Stimulated activated CD4-positive, alpha-beta T cell treated with anti-CD3 and anti-CD28 coated beads, Interleukin-1b, Interleukin-23, amount 100 ng/mL, for 48 hours (primary cell): ENCODE data around the gene GRIK4.

Experiments
- DNase-seq: peaks from one replicate; pipeline ENCODE4 v3.0.0-alpha.2; 2020

Gene GRIK4

GRCh38 chr11:120867024-120867423, 355.5 kb downstream of the GRIK4 start:
- no peak for DNase-seq

DNA sequence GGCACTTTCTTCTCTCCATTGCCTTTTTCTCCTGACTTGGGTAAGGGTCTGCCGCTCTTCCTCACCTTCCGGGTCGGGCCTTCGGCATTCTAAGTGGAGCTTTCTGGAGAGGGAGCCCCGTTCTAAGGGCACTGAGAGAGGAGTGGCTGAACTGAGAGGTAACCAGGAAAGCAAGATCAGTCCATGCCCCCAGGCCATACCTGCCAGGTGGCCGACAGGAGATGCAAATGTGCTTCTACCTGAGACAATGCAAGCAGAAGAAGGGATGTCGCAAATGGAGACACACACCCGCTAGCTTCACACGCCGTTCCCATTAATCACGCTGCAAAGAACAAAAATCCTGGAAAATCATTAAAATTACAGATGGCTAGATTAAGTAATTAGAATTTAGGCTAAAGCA, 356.0 kb downstream of the GRIK4 start:
- DNase-seq, result no peak

- DNase-seq, result no peak
Observed at GRCh38 chr11:120867988-120868387, 356.4 kb downstream of the GRIK4 start.

DNA sequence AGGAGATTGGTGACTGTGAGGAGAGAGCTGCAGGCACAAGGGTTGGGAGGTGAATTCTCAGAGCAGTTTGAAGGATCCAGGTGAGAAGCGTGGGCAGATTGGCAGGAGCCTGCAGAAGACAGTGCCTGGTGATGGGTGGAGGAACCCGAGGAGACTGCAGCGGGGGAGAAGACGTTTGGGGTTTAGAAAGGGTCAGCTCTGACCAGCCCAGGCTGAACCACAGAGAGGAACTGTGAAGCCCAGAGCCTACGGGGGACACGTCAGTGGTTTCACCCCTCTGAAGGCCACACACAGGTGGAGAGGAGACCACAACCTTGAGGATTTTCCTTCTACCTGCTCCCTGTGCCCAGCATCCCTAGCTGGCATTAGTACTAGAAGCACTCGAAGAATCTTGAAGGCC, 357.5 kb downstream of the GRIK4 start:
- DNase-seq, result no peak

DNA sequence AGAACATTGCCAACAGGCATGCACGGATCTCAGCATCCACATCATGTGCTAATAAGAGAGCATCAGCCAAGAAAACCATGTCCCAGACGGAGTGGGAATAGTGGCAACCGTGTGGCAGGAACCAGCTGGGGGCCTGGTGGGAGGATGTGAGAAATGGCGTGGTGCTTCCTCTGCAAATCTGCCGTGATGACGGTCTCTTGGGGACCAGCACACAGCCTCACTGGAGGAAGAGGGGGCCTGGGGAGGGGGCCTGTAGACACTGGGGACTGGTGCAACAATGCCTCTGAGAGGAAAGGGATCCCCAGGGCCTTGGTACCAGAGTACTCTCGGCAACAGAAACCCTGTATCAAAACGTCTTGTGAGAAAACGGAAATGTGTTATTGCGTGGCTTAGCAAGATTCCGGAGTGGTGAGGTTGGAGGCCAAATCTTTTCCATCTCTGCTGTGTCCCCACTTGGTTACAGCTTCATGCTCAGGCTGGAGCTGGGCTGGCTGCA, 358.0 kb downstream of the GRIK4 start:
- no peak for DNase-seq

- no peak for DNase-seq
Observed at GRCh38 chr11:120871194-120871593, 359.6 kb downstream of the GRIK4 start.

DNA sequence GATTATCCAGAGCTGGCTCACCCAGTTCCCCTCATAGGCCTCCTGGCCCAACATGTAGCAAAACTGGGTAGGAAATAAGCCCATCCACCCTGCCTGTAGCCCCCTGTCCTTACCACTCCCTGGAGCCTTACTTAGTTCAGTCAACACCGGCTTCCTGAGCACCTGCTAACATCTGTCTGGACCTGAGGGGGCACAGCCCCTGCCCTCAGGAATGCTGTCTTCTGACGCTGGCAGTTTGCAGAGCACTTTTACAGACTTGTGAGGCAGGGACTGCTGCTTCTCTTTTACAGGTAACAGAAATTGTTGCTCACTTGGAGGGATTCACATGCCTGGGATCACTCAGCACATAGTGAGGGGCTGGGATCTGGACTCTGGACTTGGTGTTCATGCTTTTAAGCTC, 360.4 kb downstream of the GRIK4 start:
- DNase-seq, result no peak

DNA sequence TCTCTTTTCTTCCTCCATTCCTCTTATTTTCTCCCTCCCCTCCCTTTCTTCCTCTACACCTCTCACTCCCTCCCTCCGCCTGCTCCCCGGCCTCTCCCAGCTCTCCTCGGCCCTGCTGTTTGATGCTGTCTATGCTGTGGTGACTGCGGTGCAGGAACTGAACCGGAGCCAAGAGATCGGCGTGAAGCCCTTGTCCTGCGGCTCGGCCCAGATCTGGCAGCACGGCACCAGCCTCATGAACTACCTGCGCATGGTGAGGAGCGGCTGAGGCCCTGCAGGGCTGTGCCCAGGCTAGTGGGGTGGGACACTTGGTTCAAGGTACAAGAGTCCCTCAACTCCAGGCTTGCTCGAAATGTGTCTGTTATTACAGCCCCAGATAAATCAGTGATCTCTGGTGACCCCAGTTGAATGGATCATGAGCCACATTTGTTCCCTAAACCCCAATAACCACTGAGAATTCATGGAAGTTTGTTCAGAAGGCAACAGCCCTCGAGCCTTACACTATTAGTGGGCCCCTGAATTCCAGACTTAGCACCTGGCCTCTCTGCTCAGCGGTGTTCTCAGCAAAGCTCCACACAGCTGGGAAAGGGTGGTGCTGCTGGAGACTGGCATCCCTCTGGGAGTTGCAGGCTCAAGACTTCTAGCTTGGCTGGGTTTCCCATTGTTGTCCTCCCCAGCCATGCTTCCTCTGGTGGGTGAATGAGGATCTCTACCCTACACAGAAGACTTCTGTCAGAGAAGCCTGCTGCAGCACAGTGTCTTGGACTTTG, 362.6 kb downstream of the GRIK4 start:
- no peak for DNase-seq

DNA sequence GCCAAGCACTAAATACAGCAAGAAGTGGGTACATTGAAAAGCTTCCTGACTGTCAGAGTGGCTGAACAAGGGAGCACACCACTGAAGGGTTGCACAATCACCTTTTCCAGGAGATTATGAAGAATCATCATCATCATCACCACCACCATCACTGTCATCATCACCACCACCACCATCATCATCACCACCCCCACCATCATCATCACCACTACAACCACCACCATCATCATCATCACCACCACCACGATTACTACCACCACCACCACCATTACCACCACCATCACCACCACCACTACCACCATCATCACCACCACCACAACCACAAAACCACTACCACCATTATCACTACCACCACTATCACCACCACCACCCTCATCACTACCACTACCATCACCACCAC, 364.4 kb downstream of the GRIK4 start:
- no peak for DNase-seq

DNA sequence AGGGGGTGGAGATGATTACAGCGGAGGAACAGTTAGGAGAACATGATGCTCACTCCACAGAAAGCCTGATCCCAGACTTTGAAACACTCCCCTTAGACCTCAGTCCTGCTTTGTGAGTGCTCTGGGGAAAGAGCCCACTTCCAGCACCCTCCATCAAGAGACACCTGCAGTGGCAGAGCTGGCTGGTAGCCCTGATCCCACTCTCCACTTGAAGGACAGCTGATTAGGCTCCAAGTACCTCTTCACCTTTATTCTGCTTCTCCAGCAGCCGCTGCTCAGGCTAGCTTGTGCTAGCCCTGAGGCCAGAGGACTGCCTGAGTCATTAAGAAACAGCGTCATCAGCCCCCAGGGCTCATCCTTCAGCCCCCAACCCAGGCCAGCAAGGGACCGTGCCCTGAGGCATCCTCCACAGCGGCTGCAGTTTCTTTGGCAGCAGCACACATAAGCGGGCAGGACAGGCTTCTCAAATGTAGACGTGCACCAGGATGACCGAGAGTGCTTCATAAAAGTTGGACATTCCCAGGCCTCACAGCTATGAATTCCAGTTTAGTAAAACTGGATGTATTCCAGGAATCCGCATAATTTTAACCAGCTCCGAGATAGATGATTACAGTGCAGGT, 366.3 kb downstream of the GRIK4 start:
- DNase-seq, result no peak

DNA sequence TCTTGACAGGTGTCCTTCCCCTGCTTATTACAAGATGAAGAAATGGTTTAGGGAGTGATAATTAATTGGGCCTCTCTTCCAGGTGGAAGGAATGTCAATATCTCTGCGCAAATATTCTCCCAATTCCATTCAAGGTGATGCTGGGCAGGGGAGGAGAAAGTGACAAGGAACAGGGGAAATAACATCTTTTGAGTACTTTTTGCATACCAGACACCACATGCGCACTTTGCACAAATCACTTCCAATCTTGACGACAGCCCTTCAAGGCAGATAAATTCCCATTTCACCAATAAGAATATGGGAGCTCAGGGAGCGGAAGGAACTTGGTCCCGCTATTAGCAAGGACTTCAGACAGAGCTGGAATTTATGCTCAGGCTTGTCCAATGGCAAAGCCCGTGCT, 367.2 kb downstream of the GRIK4 start:
- no peak for DNase-seq

DNA sequence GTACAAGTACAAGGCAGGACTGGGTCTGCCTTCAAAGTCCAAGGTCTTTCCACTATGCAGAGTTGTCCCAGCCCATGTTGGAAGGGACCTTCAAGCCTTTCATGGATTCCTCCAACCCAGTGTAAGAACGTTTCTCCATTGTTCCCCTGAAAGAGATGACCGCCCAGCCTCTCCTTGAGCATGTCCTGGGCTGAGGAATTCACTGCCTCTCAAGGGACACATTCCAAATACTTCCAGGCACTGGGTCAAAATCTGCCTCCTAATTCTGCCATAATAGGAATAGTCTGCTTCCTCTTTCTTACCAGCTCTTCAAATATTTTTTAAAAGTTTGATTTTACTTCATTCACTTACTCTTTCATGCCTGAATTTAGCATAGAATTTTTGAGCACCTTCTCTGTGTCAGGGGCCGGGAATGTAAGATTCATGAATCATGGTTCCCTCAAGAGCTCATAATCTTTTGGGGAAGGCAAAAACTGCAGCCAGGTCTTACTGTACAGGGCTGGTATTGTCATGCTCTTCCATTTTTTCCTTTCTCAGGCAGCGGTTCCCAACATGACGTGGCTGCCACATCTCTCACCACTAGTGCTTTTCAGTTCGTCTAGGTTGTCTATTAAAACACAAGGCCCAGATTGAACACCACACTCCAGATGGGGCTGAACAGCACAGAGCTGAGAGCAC, 369.1 kb downstream of the GRIK4 start:
- no peak for DNase-seq

DNA sequence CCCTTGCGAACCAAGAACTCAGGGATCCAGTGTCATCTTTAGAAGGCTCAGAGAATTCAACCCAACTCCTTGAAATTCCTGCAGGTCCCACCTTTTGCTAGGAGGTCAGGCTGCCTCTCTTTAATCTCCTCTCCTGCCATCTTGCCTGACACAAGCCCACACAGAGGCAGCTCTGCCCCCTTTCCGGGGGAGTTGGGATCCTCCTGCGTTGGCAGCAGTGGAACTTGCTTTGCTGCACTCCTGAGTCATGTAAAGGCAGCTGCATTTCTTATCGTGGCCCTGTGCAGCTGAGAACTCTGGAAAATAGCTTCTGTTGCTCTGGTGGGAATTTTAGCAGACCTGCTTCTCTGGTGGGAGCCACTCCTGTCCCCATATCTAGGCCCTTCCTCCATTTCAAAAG, 370.0 kb downstream of the GRIK4 start:
- DNase-seq, result no peak

DNA sequence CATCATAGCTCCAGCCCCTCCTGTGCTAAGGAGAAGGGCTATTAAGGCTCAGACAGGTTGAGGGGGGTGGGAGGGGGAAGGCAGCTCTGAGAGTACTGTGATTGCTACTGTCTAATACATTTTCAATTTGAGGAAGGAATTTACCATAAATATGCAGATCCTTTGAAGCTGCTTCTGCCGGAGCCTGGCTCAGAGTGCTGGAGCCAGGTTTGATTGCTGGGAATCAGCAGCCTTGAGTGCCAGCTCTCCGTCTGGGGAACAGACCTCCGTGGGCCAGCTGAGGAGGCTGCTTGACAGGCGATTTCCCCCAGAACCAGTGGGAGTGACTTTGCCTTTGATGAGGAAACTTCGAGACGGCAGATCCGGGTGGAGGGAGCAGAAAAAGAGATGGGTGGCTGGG, 370.6 kb downstream of the GRIK4 start:
- DNase-seq, result no peak

GRCh38 chr11:120883404-120884080, 372.0 kb downstream of the GRIK4 start:
- DNase-seq, result no peak

DNA sequence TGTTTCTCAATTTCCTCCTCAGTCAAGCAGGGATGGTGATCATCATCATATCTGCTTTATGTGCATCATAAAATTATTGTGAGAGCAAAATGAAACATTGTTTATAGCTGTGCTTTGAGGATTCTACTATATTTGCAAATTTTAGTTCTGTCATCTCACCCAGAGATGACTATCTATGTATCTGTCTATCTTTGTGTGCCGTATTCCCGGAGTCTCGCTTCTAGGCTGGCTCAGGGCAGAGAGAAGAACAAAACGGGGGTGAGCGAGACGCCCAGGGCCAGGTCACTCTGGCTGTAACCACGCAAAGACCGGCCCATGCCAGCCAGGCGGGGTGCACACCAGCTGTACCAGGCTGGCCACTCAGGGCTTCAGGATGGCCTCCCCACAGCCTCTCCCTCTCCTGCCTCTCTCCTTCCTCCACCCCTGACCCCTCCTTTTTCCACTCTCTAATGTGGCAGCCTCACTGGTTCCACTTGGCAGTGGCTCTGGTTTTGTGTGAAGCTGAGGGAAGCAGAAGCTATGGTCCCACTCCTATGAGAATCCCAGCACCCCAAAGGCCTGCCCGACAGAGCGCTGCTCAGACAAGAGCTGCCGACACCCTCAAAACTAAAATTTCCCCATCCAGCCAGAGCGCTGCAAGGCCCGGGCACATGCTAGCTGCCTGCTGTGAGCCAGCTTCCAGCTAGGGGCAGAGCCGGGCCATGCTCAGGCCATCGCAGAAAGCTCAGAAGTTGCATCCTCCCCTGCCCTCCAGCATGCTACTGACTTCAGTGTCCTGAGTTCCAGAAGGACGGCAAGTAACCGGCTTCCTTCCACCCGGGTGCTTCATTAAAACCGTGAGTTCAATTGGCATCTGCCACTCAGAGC, 372.8 kb downstream of the GRIK4 start:
- no peak for DNase-seq

DNA sequence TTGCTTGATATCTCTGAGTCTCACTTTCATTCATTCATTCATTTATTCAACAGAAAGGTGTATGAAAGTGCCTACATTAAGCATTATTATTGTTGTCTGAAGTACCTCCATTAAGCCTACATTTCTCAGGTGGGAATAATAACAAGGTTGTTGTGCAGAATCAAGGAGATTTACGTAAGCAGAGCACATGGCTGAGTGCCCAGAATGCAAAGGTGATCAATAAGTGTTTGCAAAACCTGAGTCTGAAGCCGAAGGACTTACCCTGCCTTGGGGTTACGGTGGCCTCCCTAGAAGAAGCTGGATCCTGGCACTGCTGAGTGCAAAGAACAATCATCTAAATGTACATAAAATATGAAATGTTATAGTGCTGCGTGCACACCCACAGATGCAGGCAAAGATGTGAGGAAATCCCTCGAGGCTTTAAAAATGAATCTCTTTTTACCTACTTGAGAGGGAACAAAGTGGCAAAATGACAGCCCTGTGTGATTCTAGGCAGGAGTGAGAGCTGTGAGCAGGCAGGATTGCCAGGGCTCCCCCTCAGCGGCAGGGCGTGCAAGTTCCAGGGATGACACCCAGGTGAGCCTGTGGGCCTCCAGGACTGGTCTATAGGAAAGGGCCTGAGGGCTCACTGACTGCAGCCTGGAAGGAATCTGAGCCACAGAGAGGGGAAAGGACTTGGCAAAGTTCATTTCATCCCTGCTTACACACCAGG, 379.2 kb downstream of the GRIK4 start:
- DNase-seq, result no peak

DNA sequence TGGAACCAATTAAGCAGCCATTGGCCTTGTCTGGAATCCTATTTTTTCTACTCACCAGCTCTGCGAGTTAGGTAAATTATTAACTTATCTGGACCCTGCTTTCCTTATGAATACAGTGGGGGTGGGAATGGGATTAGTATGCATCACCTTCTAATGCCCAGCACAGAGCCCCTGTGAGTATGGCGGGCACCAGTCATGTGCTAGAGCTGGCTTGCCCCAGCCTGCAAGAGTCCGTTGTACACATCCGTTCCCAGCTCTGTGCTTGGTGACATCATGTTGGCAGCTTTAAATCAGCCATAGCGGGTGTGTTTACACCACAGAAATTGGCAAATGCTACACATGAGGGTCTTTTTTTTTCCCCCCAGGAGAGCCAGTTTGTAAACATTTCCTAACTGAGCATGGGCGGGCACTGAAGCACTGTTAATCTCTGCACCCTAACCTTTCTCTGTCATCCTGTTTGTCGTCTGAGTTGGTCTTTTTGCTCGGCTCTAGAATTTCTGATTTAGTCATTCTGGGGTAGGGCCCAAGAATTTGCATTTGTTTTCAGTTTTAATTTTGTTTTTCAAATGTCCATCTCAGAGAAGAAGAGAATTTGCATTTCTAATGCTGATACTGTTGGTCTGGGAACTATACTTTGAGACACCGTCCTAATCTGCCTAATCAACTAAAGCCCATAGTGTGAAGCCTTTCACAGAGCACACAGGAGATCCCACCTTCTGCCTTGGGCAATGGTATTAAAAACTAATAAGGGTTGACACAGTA, 382.1 kb downstream of the GRIK4 start:
- DNase-seq, result no peak

- no peak for DNase-seq
Observed at GRCh38 chr11:120894202-120894985, 382.8 kb downstream of the GRIK4 start.

- no peak for DNase-seq
Observed at GRCh38 chr11:120896687-120897086, 385.1 kb downstream of the GRIK4 start.
